ENCODE measurements around the gene KCNT2.

DNA sequence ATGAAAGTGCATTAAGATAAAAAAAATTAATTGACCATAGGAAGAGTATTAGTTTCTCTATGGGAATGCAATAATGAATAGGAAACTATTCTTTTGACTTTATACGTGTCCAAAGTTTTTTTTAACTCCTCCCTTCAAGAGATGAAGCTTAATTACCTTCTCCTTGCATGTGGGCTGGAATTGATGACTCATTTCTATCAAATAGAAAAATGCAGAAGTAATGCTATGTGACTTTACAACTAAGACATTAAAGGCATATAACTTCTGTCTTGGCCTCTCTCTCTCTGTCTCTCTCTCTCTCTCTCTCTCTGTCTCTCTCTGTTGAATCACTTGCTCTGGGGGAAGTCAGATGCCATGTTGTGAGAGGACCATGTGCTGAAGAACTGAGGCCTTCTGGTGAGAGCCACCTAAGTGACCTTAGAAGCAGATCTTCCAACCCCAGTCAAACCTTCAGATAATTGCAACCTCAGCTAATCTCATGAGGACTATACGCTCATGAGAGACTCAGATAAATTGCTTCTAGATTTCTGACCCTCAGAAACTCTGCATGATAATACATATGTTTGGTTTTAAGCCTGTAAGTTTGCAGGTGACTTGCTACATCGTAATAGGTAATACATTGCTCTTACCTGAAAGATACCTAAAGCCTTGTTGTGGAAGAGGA lies 414.2 kb downstream of the KCNT2 start:
- TF ChIP-seq, protein P1, sequence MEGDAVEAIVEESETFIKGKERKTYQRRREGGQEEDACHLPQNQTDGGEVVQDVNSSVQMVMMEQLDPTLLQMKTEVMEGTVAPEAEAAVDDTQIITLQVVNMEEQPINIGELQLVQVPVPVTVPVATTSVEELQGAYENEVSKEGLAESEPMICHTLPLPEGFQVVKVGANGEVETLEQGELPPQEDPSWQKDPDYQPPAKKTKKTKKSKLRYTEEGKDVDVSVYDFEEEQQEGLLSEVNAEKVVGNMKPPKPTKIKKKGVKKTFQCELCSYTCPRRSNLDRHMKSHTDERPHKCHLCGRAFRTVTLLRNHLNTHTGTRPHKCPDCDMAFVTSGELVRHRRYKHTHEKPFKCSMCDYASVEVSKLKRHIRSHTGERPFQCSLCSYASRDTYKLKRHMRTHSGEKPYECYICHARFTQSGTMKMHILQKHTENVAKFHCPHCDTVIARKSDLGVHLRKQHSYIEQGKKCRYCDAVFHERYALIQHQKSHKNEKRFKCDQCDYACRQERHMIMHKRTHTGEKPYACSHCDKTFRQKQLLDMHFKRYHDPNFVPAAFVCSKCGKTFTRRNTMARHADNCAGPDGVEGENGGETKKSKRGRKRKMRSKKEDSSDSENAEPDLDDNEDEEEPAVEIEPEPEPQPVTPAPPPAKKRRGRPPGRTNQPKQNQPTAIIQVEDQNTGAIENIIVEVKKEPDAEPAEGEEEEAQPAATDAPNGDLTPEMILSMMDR (conservative IDR thresholded peaks at IDR 0.05 in 1 of 2, IDR thresholded peaks at IDR 0.05 in 1 of 2; ENCODE audit: extremely low read depth in 1 of 2, insufficient read depth in 1 of 2, low read depth in 1 of 2, low read length in 2 of 2) = no peak
- TF ChIP-seq EZH2 (IDR thresholded peaks at IDR 0.05; ENCODE audit: borderline replicate concordance, low read length) = no peak
